Ovary (tissue), 3 donors: ENCODE measurements around the gene ABCC11.

Experiments
- CTCF ChIP-seq, 3 donors: fragments of 450-650 bp in 2 of 3; fragments of 200-600 bp in 1 of 3; IDR thresholded peaks; one replicate each; pipeline versions ENCODE4 v1.5.1 to v1.8.0; 2016 to 2022; ENCODE audit warnings: antibody characterized with exemption in 3 of 3, mild to moderate bottlenecking in 1 of 3
- EP300 ChIP-seq: sonication (generic); formaldehyde crosslinking; IDR thresholded peaks from one replicate; pipeline ENCODE4 v1.6.1; 2017; ENCODE audit warnings: antibody characterized with exemption
- POLR2A ChIP-seq: fragments of 450-650 bp; IDR thresholded peaks from one replicate; pipeline ENCODE4 v1.6.1; 2017; ENCODE audit warnings: antibody characterized with exemption, mild to moderate bottlenecking, moderate library complexity
- donor health status: DM: no; HTN: no; CAD: no.

GRCh38 chr16:48277158-48277557 lies 29.8 kb upstream of the ABCC11 start:
- no peak for TF ChIP-seq EP300
- TF ChIP-seq POLR2A = no peak
- no peak for TF ChIP-seq CTCF (IDR thresholded peaks at IDR 0.05)
